HL-60 (cell line): Measurements from ENCODE around the gene SLC35B4.

Experiments used
- DNase-seq, 2 experiments: peaks; one replicate each; pipeline ENCODE4 v3.0.0-alpha.2; 2010 to 2020; ENCODE audit warnings: low read depth in 1 of 2, low spot score in 1 of 2
- H3K27ac ChIP-seq: fragments of 250-450 bp; sonication (Bioruptor Pico); replicated peaks from 2 replicates; pipeline ENCODE4 v1.5.1; 2020; ENCODE audit warnings: mild to moderate bottlenecking, moderate library complexity
- H3K27me3 ChIP-seq: fragments of 250-450 bp; sonication (Bioruptor Pico); 2 replicates; pipeline ENCODE4 v1.5.1; 2021; ENCODE audit warnings: mild to moderate bottlenecking, moderate library complexity; ENCODE audit not compliant: insufficient read depth, poor library complexity, severe bottlenecking
- H3K4me3 ChIP-seq: replicated peaks from 2 replicates; pipeline ENCODE4 v1.5.1; 2011; ENCODE audit warnings: mild to moderate bottlenecking, control low read depth, low read length; ENCODE audit not compliant: insufficient read depth
- GABPA ChIP-seq: IDR thresholded peaks from 2 replicates; pipeline ENCODE4 v1.6.1; 2012; ENCODE audit warnings: low read depth
- POLR2AphosphoS5 ChIP-seq: IDR thresholded peaks from 2 replicates; pipeline ENCODE4 v1.6.1; 2012; ENCODE audit warnings: low read depth
- SPI1 ChIP-seq: IDR thresholded peaks from 2 replicates; pipeline ENCODE4 v1.6.1; 2012; ENCODE audit warnings: low read depth, mild to moderate bottlenecking, borderline replicate concordance
- TF ChIP-seq, protein P1 (sequence below): IDR thresholded peaks from 2 replicates; pipeline ENCODE4 v1.6.1; 2012; ENCODE audit warnings: low read depth; ENCODE audit not compliant: insufficient replicate concordance
- TF ChIP-seq, protein P2 (sequence below): IDR thresholded peaks from one replicate; pipeline ENCODE4 v1.5.1; 2011; ENCODE audit warnings: low read length, control low read depth, inconsistent platforms; ENCODE audit not compliant: insufficient read depth

Gene SLC35B4

DNA sequence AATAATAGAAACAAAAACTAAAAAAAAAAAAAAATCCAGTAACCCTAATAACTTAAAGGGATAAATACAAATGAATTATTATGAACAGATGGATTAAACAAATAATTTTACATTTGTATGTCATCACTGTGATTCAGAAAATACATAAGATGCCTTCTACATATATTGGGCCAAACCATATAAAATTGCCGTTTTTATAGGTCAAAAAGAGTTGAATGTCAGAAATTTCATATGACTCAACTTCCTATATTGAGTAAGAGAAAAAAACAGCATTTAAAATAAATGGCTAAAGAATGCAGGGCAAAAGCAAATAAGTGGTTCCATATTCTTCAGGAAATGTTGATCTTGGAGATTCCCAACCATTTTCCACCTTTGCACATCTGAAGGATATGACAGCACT, 9.4 kb downstream of the SLC35B4 start:
- Histone ChIP-seq H3K27me3 (no peaks in the 10 kb centered on the region), H3K27ac (no peak overlapping the region), H3K4me3 (no peak overlapping the region)
- DNase-seq: no peak
- TF ChIP-seq, protein P1, sequence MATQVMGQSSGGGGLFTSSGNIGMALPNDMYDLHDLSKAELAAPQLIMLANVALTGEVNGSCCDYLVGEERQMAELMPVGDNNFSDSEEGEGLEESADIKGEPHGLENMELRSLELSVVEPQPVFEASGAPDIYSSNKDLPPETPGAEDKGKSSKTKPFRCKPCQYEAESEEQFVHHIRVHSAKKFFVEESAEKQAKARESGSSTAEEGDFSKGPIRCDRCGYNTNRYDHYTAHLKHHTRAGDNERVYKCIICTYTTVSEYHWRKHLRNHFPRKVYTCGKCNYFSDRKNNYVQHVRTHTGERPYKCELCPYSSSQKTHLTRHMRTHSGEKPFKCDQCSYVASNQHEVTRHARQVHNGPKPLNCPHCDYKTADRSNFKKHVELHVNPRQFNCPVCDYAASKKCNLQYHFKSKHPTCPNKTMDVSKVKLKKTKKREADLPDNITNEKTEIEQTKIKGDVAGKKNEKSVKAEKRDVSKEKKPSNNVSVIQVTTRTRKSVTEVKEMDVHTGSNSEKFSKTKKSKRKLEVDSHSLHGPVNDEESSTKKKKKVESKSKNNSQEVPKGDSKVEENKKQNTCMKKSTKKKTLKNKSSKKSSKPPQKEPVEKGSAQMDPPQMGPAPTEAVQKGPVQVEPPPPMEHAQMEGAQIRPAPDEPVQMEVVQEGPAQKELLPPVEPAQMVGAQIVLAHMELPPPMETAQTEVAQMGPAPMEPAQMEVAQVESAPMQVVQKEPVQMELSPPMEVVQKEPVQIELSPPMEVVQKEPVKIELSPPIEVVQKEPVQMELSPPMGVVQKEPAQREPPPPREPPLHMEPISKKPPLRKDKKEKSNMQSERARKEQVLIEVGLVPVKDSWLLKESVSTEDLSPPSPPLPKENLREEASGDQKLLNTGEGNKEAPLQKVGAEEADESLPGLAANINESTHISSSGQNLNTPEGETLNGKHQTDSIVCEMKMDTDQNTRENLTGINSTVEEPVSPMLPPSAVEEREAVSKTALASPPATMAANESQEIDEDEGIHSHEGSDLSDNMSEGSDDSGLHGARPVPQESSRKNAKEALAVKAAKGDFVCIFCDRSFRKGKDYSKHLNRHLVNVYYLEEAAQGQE: no peak
- TF ChIP-seq POLR2AphosphoS5 (no peak), SPI1 (no peak), GABPA (no peak)
- TF ChIP-seq, protein P2, sequence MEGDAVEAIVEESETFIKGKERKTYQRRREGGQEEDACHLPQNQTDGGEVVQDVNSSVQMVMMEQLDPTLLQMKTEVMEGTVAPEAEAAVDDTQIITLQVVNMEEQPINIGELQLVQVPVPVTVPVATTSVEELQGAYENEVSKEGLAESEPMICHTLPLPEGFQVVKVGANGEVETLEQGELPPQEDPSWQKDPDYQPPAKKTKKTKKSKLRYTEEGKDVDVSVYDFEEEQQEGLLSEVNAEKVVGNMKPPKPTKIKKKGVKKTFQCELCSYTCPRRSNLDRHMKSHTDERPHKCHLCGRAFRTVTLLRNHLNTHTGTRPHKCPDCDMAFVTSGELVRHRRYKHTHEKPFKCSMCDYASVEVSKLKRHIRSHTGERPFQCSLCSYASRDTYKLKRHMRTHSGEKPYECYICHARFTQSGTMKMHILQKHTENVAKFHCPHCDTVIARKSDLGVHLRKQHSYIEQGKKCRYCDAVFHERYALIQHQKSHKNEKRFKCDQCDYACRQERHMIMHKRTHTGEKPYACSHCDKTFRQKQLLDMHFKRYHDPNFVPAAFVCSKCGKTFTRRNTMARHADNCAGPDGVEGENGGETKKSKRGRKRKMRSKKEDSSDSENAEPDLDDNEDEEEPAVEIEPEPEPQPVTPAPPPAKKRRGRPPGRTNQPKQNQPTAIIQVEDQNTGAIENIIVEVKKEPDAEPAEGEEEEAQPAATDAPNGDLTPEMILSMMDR: no peak

DNA sequence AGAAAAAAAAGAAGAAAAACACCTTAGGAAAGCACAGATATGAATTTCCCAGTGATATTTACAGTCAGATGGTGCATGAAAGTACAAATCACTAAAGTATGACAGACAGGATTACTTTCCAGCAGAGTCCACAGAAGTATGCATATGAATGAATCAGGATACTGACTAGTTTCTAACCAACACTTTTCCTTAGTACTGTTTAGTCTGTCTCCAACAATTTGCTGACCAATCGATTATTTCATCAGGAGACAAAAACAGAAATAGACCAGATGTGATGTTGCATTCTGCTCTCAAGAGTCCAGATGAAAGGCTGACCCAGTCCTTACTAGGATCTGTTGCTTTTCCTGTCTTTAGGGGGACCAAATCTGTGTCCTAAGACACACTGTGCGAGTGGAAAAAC, 14.6 kb downstream of the SLC35B4 start:
- TF ChIP-seq, protein P2: no peak
- H3K4me3 ChIP-seq: no peak overlapping the region

GRCh38 chr7:134301592-134301991, 15.1 kb downstream of the SLC35B4 start:
- H3K27ac ChIP-seq: no peak overlapping the region
- no peaks in the 10 kb centered on the region for H3K27me3 ChIP-seq
- H3K4me3 ChIP-seq: no peak overlapping the region
- TF ChIP-seq, protein P1: no peak
- TF ChIP-seq SPI1 (no peak), GABPA (no peak), POLR2AphosphoS5 (no peak)
- TF ChIP-seq, protein P2: no peak
- DNase-seq: no peak

More for the DNA sequence above, 14.6 kb downstream of the SLC35B4 start:
- DNase-seq: no peak
- H3K27ac ChIP-seq: no peak overlapping the region
- no peaks in the 10 kb centered on the region for H3K27me3 ChIP-seq

GRCh38 chr7:134300988-134301387, 15.7 kb downstream of the SLC35B4 start:
- Histone ChIP-seq H3K27ac (no peak overlapping the region), H3K4me3 (no peak overlapping the region), H3K27me3 (no peaks in the 10 kb centered on the region)
- TF ChIP-seq SPI1: no peak
- TF ChIP-seq, protein P1: no peak
- TF ChIP-seq, protein P2: no peak
- TF ChIP-seq GABPA: no peak
- TF ChIP-seq POLR2AphosphoS5: no peak
- DNase-seq: no peak
